HepG2 (cell line): Measurements from ENCODE around the gene ACSBG1. TPM values are rescaled to one million over a fixed set of nuclear protein-coding genes. Genes with fewer than 3 reads are reported as not detected.

ENCODE experiments used
- ATAC-seq: fragments of 200-7000 bp; cut with Tn5 transposase; 3 replicates; pipeline ENCODE4 v1.9.1; 2020; ENCODE audit warnings: mild to moderate bottlenecking, moderate library complexity
- BruUV-seq: library from RNA; stranded (reverse); fragments of 400-500 nt; replicated peaks from 2 replicates; lab custom pipeline; 2021; lab: Mats Ljungman, UMichigan
- CTCF ChIA-PET: fragments of 300-600 bp; formaldehyde crosslinking; extraction: SDS; loops from one replicate; lab custom pipeline; 2021; ENCODE audit warnings: low total read pairs, inconsistent platforms, low intra/inter-chr PET ratio; lab: Yijun Ruan, JAX
- POLR2A ChIA-PET: fragments of 350-600 bp; sonication (Branson Sonifier 250); formaldehyde crosslinking; loops from one replicate; lab custom pipeline; 2020; ENCODE audit warnings: antibody characterized with exemption, inconsistent platforms; lab: Yijun Ruan, JAX
- DNase-seq: peaks from one replicate; pipeline ENCODE4 v3.0.0-alpha.2; 2015; ENCODE audit warnings: low spot score
- FAIRE-seq: peaks from 3 replicates; lab custom pipeline; 2011; peaks lifted over from hg19 to GRCh38; lab: Jason Lieb, UNC
- H2AFZ ChIP-seq: one replicate; pipeline ENCODE4 v1.6.1; 2011; ENCODE audit warnings: low read length, inconsistent platforms
- H3K27ac ChIP-seq: fragments of 300-600 bp; 3 replicates; pipeline ENCODE4 v1.8.0; 2011; ENCODE audit warnings: mixed run types, mild to moderate bottlenecking, mixed read lengths, low read length, inconsistent platforms; ENCODE audit not compliant: insufficient read depth; ENCODE audit errors: extremely low read length
- H3K27me3 ChIP-seq, 2 experiments: fragments of 200-600 bp in 1 of 2; 2 replicates in 1 of 2; 3 replicates in 1 of 2; pipeline versions ENCODE4 v1.6.0 to v1.8.0; 2011; ENCODE audit warnings: low read length in 2 of 2, mild to moderate bottlenecking in 2 of 2, moderate library complexity in 2 of 2, inconsistent platforms in 1 of 2; ENCODE audit not compliant: insufficient read depth in 2 of 2, control insufficient read depth in 1 of 2
- H3K36me3 ChIP-seq, 2 experiments: fragments of 200-600 bp in 1 of 2; replicated peaks in 1 of 2; 2 replicates in 1 of 2; 3 replicates in 1 of 2; pipeline versions ENCODE4 v1.5.1 to v1.8.0; 2011; ENCODE audit warnings: low read length in 2 of 2, inconsistent platforms in 1 of 2; ENCODE audit not compliant: insufficient read depth in 2 of 2, control insufficient read depth in 1 of 2
- H3K4me1 ChIP-seq: 2 replicates; pipeline ENCODE4 v1.5.1; 2012; ENCODE audit warnings: low read length, inconsistent platforms; ENCODE audit not compliant: insufficient read depth
- H3K4me2 ChIP-seq: 2 replicates; pipeline ENCODE4 v1.6.0; 2011; ENCODE audit warnings: low read depth, low read length, inconsistent platforms
- H3K4me3 ChIP-seq, 3 experiments: fragments of 200-600 bp in 1 of 3; sonication (generic), shearing (Covaris generic) in 1 of 3; replicated peaks in 1 of 3; 2 replicates each; pipeline ENCODE4 v1.5.1; 2011 to 2016; ENCODE audit warnings: low read length in 3 of 3, inconsistent platforms in 2 of 3, low read depth in 2 of 3, mild to moderate bottlenecking in 2 of 3, control low read depth in 1 of 3, mixed read lengths in 1 of 3; ENCODE audit not compliant: insufficient read depth in 1 of 3
- H3K79me2 ChIP-seq: one replicate; pipeline ENCODE4 v1.6.1; 2011; ENCODE audit warnings: low read length, inconsistent platforms; ENCODE audit not compliant: insufficient read depth
- H3K9ac ChIP-seq: 2 replicates; pipeline ENCODE4 v1.6.0; 2011; ENCODE audit warnings: mild to moderate bottlenecking, low read depth, low read length, inconsistent platforms; ENCODE audit not compliant: insufficient read depth
- H3K9me3 ChIP-seq: 2 replicates; pipeline ENCODE4 v1.5.1; 2012; ENCODE audit warnings: mild to moderate bottlenecking, low read length
- H4K20me1 ChIP-seq: 2 replicates; pipeline ENCODE4 v1.6.0; 2011; ENCODE audit warnings: inconsistent platforms, mild to moderate bottlenecking, low read length, moderate library complexity; ENCODE audit not compliant: insufficient read depth
- ADNP ChIP-seq: sonication (generic); formaldehyde crosslinking; IDR thresholded peaks from 2 replicates; pipeline ENCODE4 v1.4.0; 2020; ENCODE audit warnings: missing genetic modification reagents
- ARID5B ChIP-seq: IDR thresholded peaks from 2 replicates; pipeline ENCODE4 v1.4.0; 2020; ENCODE audit warnings: mild to moderate bottlenecking, missing genetic modification reagents
- BRF2 ChIP-seq: sonication (generic); formaldehyde crosslinking; IDR thresholded peaks from 2 replicates; pipeline ENCODE4 v1.8.1; 2022; ENCODE audit warnings: mild to moderate bottlenecking, missing genetic modification reagents
- CREB1 ChIP-seq, 2 experiments: fragments of 450-650 bp in 1 of 2; IDR thresholded peaks; 2 replicates each; pipeline ENCODE4 v1.6.1; 2016 to 2017; ENCODE audit warnings: control low read depth in 1 of 2, mild to moderate bottlenecking in 1 of 2, missing compliant biosample characterization in 1 of 2, missing genetic modification characterization in 1 of 2
- GABPB1 ChIP-seq: IDR thresholded peaks from 2 replicates; pipeline ENCODE4 v1.6.1; 2016; ENCODE audit warnings: mild to moderate bottlenecking, missing genetic modification reagents, moderate library complexity, missing compliant biosample characterization
- HHEX ChIP-seq: IDR thresholded peaks from 2 replicates; pipeline ENCODE4 v1.6.1; 2016; ENCODE audit warnings: control low read depth
- IRF9 ChIP-seq: sonication (generic); formaldehyde crosslinking; IDR thresholded peaks from 2 replicates; pipeline ENCODE4 v1.8.0; 2022; ENCODE audit warnings: missing genetic modification reagents, mild to moderate bottlenecking, borderline replicate concordance
- MAFF ChIP-seq: IDR thresholded peaks from 2 replicates; pipeline ENCODE4 v1.6.1; 2011; ENCODE audit warnings: low read depth, low read length, improper control_type of control experiment
- MAFK ChIP-seq, 2 experiments: IDR thresholded peaks in 1 of 2; conservative IDR thresholded peaks in 1 of 2; 2 replicates each; pipeline ENCODE4 v1.6.1; 2011; ENCODE audit warnings: improper control_type of control experiment in 2 of 2, low read length in 2 of 2
- SRSF4 ChIP-seq: fragments of 200-400 bp; formaldehyde crosslinking; IDR thresholded peaks from one replicate; pipeline ENCODE4 v1.6.1; 2018; ENCODE audit warnings: mild to moderate bottlenecking, low read depth, low read length, moderate library complexity; ENCODE audit not compliant: poor library complexity, severe bottlenecking
- TARDBP ChIP-seq: sonication (generic); formaldehyde crosslinking; IDR thresholded peaks from 2 replicates; pipeline ENCODE4 v1.8.0; 2022; ENCODE audit warnings: mild to moderate bottlenecking, missing genetic modification reagents
- ZBTB1 ChIP-seq: sonication (generic); formaldehyde crosslinking; IDR thresholded peaks from 2 replicates; pipeline ENCODE4 v1.4.0; 2020; ENCODE audit warnings: missing genetic modification reagents, borderline replicate concordance
- ZC3H13 ChIP-seq: sonication (generic); formaldehyde crosslinking; IDR thresholded peaks from 2 replicates; pipeline ENCODE4 v1.8.1; 2023; ENCODE audit warnings: mild to moderate bottlenecking, missing genetic modification reagents, moderate library complexity
- ZNF343 ChIP-seq: sonication (generic); formaldehyde crosslinking; IDR thresholded peaks from 2 replicates; pipeline ENCODE4 v1.4.0; 2020; ENCODE audit warnings: mild to moderate bottlenecking, missing genetic modification reagents
- ZNF703 ChIP-seq: sonication (generic); formaldehyde crosslinking; IDR thresholded peaks from 2 replicates; pipeline ENCODE4 v1.5.1; 2020; ENCODE audit warnings: missing genetic modification reagents, mild to moderate bottlenecking, moderate library complexity, borderline replicate concordance
- ZNF839 ChIP-seq: sonication (generic); formaldehyde crosslinking; IDR thresholded peaks from 2 replicates; pipeline ENCODE4 v1.4.0; 2020; ENCODE audit warnings: missing genetic modification reagents, mild to moderate bottlenecking, borderline replicate concordance
- WGBS: methylation state at CpG from one replicate; pipeline ENCODE4 v1.1.6; 2017; ENCODE audit warnings: low lambda C conversion rate; 5-methylcytosine and 5-hydroxymethylcytosine counted together
- in situ Hi-C: cut with HindIII; loops from 2 replicates; pipeline ENCODE4 v1.10.0; 2017; ENCODE audit warnings: low pct_unique_long_range_greater_than_20kb; ENCODE audit not compliant: extremely low pct_ligation_motif_present
- intact Hi-C: fragments of 100-400 bp; cut with micrococcal nuclease; formaldehyde crosslinking; loops from one replicate; pipeline ENCODE4 v1.10.0; 2022; ENCODE audit not compliant: unreplicated experiment
- polyA plus RNA-seq, 8 experiments: library from polyadenylated mRNA; depleted of rRNA in 3 of 8; stranded (reverse) in 7 of 8; unstranded in 1 of 8; fragments of >200 nt; fragmentation: Illumina TruSeq in 4 of 8; extraction: Trizol in 4 of 8; gene quantifications; 2 replicates each; pipeline versions ENCODE4 v1.2.1 to v1.2.3, GENCODE V29; 2011 to 2016; ENCODE audit warnings: low read depth in 4 of 8, missing spikeins in 1 of 8, mixed read lengths in 1 of 8; ENCODE audit not compliant: insufficient read depth in 1 of 8
- total RNA-seq, 5 experiments: library from RNA; depleted of rRNA; stranded (reverse); fragments of >200 nt; fragmentation: Illumina TruSeq; extraction: Trizol; gene quantifications; 2 replicates each; pipeline ENCODE4 v1.2.3, GENCODE V29; 2016; ENCODE audit warnings: low read depth in 1 of 5

The ACSBG1 gene
- total and polyA plus RNA-seq, 2 of the 13 experiments (the other 11 are each of a cell fraction or from before 2014, with no cell fraction given), result 0.35 to 0.81 TPM

- no peak for TF ChIP-seq ZNF839
- TF ChIP-seq ZNF343 (CRISPR knock-in tag), result no peak
- TF ChIP-seq IRF9, result no peak
- TF ChIP-seq GABPB1 (CRISPR knock-in tag), result no peak
- no peak for TF ChIP-seq SRSF4
- TF ChIP-seq ADNP (CRISPR knock-in tag), result no peak
- no peak for TF ChIP-seq BRF2 (CRISPR knock-in tag)
Observed at GRCh38 chr15:78224023-78224411, 10.3 kb downstream of the ACSBG1 start (continued).

- no peak for DNase-seq
- TF ChIP-seq TARDBP (CRISPR knock-in tag) (no peak), ARID5B (no peak), CREB1 (IDR thresholded peaks at IDR 0.05) (peak; percentile 24; the same call in 1 of the 2 replicates), CREB1 (CRISPR knock-in tag; IDR thresholded peaks at IDR 0.05) (no peak), ZNF703 (no peak), MAFF (peak; percentile 46; the same call in 1 of the 2 replicates), MAFK (conservative IDR thresholded peaks at IDR 0.05 in 1 of 2, IDR thresholded peaks at IDR 0.05 in 1 of 2; ENCODE audit: low read length in 2 of 2) (peak; percentile 35 to 39; a peak in 2 of 4 replicates), HHEX (CRISPR knock-in tag) (no peak), ZBTB1 (CRISPR knock-in tag) (no peak), ZC3H13 (CRISPR knock-in tag) (no peak)
- H3K4me2 ChIP-seq, result no peak overlapping the region
- no peaks in the 10 kb centered on the region for H3K4me1 ChIP-seq
- ChIA-PET CTCF (no interaction called here), POLR2A (no interaction called here)
- ATAC-seq, result no peak
- H4K20me1 ChIP-seq, result no peaks in the 10 kb centered on the region
- no TSS peak for BruUV-seq
- H3K9me3 ChIP-seq, result peaks cover 6% of the 10 kb centered on the region; the same call in 1 of the 2 replicates
- intact Hi-C loops, result no loop called here
- no peaks in the 10 kb centered on the region for H3K36me3 ChIP-seq
- no peak for FAIRE-seq
- H3K27me3 ChIP-seq, result no peaks in the 10 kb centered on the region; a peak in 2 of 5 replicates
- no peak overlapping the region for H3K9ac ChIP-seq
- H3K4me3 ChIP-seq, result no peak overlapping the region
- no peak overlapping the region for H2AFZ ChIP-seq
- in situ Hi-C loops, result no loop called here
- no peaks in the 10 kb centered on the region for H3K79me2 ChIP-seq
- no peak overlapping the region for H3K27ac ChIP-seq
- 6% methylated on average over 4 of the region's 4 CpGs for WGBS
Observed at GRCh38 chr15:78223396-78224022, 10.9 kb downstream of the ACSBG1 start.
